GM12801 (cell line): ENCODE results near the gene TNFAIP8L3.

Experiments used
- CTCF ChIP-seq: IDR thresholded peaks from one replicate; pipeline ENCODE4 v1.5.1; 2011; ENCODE audit warnings: control low read depth; ENCODE audit not compliant: insufficient read length; ENCODE audit errors: extremely low read depth

The TNFAIP8L3 gene

DNA sequence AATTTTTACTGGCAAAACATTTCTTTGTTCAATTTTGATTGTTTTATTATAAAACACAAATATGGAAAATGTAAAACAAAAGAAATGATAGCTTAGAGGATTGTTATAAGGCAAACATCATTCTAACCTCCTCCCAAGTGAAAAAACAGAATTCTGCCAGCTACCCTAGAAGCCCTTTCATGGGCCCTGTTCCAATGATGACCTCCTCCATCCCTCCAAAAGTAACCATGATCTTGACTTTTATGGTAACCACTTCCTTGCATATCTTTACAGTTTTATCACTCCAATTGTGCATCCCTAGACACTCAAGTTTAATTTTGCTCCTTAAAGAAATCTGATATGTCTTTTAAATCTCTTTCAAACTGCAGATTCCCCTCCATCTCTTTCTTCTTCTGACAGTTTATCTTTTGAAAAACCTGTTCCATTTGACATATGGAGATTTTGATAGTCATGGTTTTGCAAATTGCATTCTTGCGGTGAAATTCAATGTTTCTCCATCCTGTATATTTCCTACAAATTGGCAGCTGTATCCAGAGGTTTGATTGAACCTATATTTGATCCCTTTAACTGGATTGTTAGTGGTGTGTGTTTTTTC lies 27.0 kb upstream of the TNFAIP8L3 start:
- TF ChIP-seq CTCF: no peak

GRCh38 chr15:51121118-51121517 lies 26.4 kb upstream of the TNFAIP8L3 start:
- no peak for TF ChIP-seq CTCF

- TF ChIP-seq CTCF: no peak
Observed at GRCh38 chr15:51119120-51119519, 24.4 kb upstream of the TNFAIP8L3 start.

GRCh38 chr15:51117270-51117669 lies 22.6 kb upstream of the TNFAIP8L3 start:
- TF ChIP-seq CTCF: no peak

- TF ChIP-seq CTCF: no peak
Observed at GRCh38 chr15:51114437-51115119, 19.9 kb upstream of the TNFAIP8L3 start.

DNA sequence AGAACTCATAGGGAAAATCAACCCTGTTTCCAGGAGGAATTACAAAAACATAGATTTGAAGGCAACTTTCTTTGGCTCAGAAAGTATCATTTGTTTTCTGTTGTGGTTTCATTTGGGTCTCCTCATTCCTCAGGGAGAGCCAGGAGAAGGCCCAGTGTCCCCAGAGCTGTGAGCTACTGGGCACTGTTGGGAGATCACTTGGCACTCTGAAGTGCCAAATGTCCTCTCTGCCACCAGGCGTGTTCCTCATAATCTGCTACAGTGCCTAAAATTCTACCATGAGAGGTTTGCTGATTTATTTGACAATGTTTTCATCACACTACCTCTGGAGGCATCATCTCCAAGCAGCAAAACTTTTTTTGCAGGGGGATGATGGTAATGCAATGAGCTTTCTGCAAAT lies 17.4 kb upstream of the TNFAIP8L3 start:
- TF ChIP-seq CTCF: no peak

- TF ChIP-seq CTCF: no peak
Observed at GRCh38 chr15:51111061-51111460, 16.4 kb upstream of the TNFAIP8L3 start.
